Activated CD4-positive, alpha-beta T cell treated with anti-CD3 and anti-CD28 coated beads, Interleukin-2, amount 50 U/mL, for 4 hours (primary cell): ENCODE data around the gene CAGE1.
"Not testable (repeated sequence)": the region's sequence is repeated elsewhere in the genome, so short reads cannot be mapped to it uniquely, and the experiment has no call there.

ENCODE experiments used
- DNase-seq, 2 experiments: peaks; one replicate each; pipeline ENCODE4 v3.0.0-alpha.2; 2020

CAGE1 gene

DNA sequence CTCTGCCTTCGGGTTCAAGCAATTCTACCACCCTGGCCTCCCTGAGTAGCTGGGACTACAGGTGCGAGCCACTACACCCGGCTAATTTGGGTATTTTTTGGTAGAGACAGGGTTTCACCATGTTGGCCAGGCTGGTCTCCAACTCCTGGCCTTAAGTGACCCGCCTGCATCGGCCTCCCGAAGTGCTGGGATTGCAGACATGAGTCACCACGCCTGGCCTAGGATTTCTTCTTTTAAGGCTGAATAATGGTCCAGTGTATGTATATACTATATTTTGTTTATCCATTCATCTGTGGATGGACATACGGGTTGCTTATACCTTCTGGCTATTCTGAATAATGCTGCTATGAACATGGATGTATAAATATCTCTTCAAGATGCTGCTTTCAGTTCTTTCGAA lies 17.2 kb upstream of the CAGE1 start:
- DNase-seq: no peak

DNA sequence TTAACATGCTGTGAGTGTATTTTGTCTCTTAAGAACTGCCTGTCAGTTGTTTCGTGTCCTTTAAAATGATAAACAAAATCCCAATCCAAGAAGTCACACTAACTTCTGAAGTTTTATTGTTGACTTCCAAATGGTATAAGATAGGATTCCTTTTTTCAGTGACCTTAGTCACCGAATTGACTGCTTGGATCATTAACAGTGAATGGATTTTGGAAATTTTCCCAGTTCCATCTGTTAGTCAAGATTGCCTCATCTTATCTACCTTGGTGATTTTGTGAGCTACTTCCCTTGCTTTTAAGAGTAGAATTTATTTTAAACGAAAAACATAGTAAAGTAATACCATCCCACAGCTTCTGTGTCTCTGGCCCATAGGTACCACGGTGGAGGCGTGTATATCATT lies 15.0 kb upstream of the CAGE1 start:
- DNase-seq: no peak

DNA sequence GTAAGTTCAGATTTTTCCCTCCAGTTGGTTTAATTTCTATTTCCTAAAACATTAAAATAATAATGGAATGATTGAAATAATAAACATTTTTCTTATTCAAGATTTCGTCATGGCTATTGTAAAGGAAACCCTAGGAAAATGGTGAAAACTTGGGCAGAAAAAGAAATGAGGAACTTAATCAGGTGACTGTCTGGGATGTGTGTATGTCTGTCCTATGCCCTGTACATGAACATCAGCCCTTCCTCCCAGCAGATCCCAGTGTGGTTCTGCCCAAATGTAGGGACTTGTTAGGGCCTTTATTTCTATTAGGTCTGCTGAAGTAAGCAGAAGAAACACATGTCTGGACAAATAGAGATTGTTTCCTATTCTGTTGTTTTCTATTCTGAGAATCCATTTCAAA lies 13.2 kb upstream of the CAGE1 start:
- DNase-seq: no peak

DNA sequence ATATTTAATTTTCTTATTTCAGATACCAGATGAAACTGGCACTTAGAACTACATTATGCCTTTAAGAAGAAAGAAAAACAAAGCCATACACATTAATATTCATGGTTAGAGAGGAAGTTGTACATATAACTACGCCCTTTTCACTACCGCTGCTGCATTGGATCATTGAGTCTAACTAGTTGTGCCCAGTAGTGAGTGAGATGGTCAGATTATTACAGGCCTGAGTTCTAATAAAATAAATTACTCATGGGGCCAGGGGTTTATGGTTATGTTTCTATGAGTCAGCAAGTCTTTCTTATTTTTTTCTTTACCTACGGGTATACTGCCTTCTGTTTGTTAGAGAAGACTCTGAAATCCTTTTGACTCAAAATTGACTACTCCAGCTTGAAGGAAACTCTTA lies 11.5 kb upstream of the CAGE1 start:
- no peak for DNase-seq

DNA sequence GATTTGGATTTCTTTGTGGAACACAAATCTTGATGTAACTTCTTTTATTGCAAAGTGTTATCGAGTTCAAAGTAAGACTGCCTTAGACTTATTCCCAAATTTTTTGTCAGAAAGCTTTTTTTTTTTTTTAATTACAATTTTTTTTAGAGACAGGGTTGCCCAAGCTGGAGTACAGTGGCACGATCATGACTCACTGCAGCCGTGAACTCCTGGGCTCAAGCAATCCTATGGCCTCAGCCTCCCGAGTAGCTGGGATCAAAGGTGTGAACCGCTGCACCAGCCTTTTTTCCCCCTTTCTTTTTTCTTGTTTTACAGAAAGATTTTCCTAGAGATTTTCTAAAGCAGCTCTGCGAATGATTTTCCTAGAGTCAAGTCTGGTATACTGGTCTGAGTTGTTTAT lies 2.9 kb upstream of the CAGE1 start:
- DNase-seq: no peak

DNA sequence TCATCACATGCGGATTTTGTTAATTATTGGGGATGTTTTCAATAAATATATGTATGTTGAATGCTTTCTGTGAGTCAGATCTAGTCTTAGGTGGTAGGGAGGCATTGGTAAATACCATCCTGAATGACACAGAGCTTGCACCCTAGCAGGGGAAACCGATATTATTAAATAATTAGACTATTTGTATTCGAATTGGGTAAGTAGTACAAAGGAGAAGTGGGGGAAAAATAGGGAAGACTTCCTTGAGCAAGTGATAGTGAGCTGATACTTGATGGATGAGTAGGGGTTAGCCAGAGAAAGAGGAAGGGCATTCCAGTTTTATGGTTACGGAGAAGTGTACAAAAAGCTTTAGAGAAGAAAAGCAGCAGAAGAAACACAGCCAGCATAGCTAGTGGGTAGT lies 1.6 kb upstream of the CAGE1 start:
- no peak for DNase-seq

DNA sequence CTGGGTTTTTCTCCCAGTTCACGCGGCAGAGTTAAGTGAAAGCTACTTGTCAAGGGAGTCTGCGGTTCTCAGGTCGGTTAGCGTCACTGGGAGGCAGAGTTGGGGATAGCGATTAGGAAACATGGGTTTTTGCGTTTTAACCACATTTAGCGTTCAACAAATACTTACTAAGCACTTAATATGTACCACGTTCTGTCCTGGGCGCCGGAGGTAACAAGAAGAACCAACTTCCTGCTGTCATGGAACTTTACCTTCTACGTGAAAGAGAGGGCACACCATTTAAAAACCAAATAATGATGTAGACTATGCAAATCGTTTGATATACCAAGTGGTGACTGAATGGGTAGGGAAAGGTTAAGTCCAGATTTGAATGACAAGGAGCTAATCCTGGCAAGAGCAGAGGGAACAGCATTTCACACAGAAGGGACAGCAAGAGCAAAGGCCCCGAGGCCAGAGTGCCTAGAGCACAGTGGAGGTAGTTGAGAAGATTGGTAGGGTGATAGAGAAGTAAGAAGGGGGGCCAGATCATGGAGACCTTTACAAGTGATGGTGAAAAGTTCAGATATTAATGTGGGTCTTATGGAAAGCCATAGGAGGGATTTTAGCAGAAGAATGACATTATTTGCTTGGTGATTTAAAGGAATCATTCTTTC lies 810 bp upstream of the CAGE1 start:
- no peak for DNase-seq

DNA sequence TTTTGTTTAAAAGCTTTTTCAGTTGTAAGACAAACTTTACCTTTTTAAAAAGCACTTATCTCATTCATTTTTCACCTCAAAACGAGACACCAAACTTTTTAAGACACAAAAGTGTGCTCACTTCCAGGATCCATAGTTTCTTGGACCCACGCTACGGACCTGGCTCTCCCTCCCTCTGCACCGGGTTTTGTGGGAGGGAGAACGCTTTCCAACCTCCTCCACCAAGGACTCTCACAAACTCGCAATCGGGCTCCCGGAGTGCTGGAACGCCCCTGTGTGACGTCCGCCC lies 436 bp downstream of the CAGE1 start:
- DNase-seq: no peak

DNA sequence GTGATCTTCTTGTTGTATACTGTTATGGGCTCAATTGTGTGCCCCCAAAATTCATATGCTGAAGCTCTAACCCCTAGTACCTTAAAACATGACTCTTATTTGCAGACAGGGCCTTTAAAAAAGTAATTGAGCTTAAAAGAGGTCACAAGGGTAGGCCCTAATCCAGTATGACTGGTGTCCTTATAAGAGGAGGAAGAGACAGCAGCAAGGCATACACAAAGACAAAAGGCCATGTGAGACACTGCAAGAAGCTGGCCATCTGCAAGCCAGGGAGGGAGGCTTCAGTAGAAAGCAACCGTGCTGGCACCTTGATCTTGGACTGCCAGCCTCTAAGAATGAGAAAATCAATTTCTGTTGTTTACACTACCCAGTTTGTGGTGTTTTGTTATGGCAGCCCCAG lies 8.4 kb downstream of the CAGE1 start:
- DNase-seq: no peak

DNA sequence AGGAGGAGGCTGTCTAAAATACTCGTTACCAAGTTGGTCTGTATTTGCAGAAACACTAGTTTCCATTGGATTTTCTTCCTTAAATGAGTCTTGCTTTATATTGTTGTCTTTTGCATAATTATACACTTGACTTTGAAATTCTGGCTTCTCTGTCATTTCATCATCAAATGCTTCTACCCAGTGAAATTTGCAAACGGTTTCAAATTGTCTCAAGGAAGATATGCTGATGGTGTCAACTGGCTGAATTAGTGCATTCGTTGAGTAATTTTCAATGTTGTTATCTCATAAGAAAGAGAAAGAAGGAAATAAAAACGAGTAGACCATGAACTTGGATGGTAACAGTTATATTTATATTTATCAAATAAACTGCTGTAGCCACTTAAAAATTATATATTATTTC lies 10.8 kb downstream of the CAGE1 start:
- DNase-seq: no peak

DNA sequence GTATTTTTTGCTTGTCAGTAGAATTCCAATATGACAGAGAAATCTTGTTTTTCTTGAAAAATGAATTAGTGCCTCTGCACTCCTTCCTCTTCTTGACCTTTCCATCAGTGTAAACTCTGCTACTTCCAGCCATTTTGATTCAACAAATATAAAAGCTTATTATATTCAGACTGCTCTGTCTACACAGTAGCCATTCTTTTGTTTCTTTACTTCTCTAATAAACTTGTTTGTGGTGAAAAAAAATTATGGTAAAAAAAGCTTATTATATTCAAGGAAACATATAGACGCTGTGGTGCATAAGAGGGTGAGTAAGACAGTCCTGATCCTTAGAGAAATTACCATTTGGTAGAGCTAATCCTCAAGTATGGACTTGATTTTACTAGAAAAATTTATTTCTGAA lies 11.6 kb downstream of the CAGE1 start:
- DNase-seq: no peak

DNA sequence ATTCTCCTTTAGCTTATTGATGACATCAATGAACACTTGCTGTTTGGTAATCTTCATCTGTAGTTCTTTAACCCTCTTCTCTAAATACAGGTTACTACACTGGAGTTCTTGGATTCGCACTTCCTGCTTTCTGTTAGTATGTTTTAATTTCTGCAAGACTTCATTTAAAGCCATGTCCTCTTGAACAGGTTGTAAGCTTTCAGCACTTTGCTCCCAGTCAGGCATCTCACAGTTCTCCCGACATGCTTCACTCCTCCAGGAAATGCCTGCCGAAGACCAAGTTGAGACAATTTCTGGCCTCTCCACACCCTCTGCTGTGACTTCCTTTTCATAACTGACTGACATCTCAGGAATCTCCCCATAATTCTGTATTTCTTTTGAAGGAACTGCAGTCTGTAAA lies 15.8 kb downstream of the CAGE1 start:
- no peak for DNase-seq

DNA sequence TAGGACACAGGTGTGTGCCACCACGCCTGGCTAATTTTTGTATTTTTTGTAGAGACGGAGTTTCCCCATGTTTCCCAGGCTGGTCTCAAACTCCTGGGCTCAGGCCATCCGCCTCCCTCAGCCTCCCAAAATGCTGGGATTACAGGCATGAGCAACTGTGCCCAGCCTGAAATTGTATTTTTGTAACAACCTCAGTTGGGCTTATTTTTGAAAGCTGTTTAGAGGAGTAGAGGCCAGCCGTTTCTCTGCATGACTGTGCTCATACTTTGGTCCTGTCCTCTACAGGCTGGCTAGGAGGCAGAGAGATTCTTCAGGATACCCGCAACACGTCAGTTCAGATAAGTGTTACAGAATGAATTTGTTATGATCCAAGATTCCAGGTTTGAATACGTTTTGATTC lies 22.1 kb downstream of the CAGE1 start:
- DNase-seq: no peak

DNA sequence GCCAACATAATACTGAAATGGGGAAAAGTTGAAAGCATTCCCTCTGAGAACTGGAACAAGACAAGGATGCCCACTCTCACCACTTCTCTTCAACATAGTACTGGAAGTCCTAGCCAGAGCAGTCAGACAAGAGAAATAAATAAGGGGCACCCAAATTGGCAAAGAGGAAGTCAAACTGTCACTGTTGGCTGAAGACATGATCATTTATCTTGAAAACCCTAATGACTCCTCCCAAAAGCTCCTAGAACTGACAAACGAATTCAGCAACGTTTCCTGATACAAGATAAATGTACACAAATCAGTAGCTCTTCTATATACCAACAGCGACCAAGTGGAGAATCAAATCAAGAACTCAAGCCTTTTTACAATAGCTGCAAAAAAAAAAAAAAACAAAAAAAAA lies 37.6 kb downstream of the CAGE1 start:
- DNase-seq: not testable (repeated sequence)

DNA sequence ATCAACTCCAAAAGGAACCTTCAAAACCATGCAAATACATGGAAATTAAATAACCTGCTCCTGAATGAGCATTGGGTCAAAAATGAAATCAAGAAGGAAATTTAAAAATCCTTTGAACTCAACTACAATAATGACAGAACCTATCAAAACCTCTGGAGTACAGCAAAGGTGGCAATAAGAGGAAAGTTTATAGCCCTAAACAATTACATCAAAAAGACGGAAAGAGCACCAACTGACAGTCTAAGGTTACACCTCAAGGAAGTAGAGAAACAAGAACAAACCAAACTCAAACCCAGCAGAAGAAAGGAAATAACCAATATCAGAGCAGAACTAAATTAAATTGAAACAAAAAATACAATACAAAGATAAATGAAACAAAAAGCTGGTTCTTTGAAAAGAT lies 39.0 kb downstream of the CAGE1 start:
- DNase-seq: not testable (repeated sequence)

DNA sequence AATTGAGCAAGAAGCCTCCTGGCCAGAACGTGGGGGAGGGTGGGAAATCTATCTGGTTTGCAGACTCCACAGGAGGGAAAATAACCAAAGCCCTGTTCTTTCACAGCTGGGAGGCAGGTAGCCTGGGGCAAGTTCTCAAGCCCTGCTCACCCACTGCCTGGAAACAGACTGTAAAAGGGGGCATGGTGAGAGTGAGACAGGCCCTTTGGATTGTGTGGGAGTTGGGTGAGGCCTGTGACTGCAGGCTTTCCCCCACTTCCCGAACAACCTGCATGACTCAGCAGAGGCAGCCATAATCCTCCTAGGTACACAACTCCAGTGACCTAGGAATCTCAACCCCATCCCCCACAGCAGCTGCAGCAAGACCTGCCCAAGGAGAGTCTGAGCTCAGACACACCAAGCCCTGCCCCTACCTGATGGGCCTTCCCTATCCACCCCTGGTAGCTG lies 42.0 kb downstream of the CAGE1 start:
- DNase-seq: not testable (repeated sequence)

DNA sequence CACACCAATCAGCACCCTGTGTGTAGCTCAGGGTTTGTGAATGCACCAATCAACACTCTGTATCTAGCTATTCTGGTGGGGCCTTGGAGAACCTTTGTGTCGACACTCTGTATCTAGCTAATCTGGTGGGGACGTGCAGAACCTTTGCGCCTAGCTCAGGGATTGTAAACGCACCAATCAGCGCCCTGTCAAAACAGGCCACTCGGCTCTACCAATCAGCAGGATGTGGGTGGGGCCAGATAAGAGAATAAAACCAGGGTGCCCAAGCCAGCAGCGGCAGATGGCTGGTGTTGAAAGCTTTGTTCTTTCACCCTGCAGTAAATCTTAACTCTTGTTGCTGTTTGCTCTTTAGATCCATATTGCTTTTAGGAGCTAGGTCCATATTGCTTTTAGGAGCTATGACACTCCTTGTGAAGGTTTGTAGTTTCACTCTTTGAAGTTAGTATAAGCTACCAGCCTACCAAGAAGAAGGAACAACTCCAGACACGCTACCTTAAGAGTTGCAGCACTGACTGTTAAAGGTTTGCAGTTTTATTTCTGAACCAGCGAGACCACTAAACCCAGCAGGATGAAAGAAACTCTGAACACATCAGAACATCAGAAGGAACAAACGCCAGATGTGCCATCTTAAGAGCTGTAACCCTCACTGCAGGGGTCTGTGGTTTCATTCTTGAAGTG lies 44.6 kb downstream of the CAGE1 start:
- not testable (repeated sequence) for DNase-seq

DNA sequence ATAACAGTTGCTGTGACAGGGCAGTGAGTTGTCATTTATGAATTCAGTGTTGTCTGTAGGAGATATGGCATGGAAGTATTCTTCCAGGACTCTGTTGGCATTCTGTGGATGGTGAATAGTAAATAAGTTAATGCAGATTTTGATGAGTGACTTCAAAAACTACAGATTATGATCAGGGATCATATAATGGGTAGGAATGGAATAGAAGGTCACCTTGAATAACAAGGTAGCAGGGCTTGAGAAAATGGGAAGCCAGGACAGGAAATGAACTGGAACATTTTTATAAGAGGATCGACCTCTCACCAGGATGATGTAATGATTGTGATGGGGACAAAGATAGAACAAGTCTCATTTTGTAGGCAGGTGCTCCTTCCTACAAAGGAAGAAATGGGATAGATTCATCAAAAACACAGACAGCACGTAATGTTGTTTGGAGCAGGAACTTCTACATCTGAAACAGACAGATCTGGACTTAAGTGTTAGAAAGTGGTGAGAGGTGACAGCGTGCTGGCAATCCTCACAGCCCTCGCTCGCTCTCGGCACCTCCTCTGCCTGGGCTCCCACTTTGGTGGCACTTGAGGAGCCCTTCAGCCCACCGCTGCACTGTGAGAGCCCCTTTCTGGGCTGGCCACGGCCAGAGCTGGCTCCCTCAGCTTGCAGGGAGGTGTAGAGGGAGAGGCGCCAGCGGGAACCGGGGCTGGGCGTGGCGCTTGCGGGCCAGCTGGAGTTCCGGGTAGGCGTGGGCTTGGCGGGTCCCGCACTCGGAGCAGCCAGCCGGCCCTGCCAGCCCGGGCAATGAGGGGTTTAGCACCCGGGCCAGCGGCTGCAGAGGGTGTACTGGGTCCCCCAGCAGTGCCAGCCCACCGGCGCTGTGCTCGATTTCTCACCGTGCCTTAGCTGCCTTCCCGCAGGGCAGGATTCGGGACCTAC lies 45.7 kb downstream of the CAGE1 start:
- DNase-seq: no peak

DNA sequence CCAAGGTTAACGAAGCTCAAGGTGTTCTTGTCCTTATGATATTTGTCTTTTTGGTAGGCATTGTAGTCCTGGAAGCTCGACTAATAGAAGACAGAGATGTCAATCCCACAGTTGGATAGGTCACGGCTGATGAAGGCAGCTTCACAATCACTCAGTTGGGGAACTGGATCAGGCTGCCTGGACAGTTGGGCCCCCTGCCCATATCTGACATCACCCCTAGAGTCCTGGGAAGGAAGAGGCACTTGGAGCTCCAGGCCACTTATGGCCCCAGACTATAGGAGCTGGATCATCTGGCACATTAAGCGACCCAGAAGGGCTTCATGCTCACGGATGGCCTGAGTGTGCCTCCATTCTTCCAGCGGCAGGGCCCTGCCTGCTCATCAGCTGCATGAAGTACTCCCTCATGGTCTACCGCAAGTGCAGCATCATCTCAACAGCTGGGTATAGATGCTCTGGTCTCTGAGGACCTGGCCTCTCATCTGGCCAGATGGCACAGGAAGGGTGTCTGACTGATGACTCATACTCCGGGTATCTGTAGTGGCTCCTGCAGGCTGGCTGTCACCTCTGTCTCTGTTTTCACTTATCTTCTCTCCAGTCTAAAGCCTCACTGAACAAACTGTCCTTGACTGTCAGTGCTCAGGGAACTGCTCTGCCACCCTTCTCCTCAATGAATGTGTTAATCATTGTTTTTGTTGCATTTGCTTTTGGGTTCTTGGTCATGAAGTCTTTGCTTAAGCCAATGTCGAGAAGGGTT lies 47.4 kb downstream of the CAGE1 start:
- DNase-seq: no peak

DNA sequence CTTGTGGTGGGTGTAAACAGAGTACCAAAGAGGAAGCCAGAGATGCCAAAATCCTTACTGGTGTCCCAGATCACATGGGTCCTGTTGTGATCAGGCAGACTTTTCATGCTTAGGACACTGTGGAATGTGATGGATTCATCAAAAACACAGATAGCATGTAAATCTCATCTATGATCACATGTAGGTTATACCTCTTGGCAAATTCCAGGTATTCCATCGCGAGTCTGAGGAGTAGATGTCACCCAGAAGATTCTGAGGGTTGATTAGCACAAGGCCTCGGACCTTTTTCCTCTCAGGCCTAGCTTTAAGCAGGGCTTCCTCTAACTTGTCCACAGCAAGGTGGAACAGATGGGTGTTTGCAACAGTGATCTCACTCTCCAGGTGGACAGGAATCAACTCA lies 48.3 kb downstream of the CAGE1 start:
- DNase-seq: no peak

DNA sequence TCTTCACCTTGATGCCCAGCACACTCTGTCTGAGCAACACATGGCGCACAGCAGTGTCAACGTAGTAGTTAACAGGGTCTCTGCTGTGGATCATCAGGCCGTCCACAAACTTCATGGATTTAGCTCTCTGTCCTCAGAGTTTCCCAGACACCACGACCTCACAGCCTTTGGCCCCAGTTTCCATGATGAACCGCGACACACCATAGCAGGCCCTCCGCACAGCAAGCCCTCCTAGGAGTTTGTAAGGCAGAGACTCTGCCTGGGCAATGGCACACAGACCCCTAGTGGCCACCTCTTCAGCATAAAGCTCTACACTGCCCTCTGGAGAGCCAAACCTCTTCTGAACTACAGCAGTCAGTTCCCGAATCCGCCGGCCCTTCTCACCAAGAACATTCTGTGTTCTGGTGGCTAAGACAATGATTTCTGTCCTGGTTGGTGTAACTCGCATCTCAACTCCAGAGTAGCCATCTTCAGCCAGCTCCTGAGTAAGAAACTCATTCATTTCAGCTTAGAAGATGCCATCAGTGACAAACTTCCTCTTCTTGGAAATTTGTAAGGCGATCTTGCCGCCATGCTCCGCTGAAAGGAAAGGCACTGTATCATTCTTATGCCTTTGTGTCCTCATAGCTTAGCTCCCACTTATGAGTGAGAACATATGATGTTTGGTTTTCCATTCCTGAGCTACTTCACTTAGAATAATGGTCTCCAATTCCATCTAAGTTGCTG lies 50.4 kb downstream of the CAGE1 start:
- not testable (repeated sequence) for DNase-seq

DNA sequence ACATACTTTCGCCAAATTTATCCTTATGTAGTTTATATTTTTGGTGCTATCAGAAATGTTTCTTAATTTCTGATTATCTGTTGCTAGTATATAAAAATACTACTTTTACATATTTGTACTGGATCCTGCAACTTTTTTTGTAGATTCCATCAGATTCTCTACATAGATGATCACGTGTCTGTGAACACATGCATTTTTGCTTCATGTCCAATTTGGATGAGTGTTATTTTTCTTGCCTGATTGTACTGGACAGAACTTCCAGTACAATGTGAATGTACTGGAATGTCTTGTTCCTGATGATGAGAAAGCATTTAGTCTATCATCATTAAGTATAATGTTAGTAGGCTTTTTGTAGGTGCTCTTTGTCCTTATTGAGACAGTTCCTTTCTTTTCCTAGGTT lies 51.5 kb downstream of the CAGE1 start:
- no peak for DNase-seq

DNA sequence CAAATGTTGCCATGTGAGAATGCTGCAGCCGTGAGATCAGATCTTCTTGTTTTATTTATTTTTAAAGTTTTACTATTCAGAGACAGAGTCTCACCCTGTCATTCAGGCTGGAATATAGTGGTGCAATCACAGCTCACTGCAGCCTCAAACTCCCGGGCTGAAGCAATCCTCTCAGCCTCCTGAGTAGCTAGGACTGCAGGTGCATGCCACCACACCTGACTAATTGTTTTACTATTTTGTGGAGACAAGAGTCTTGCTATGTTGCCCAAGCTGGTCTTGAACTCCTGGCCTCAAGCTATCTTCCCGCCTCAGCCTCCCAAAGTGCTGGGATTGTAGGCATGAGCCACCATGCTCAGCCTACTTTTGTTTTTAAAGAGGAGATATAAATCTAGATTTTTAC lies 54.0 kb downstream of the CAGE1 start:
- DNase-seq: no peak
